Subcutaneous abdominal adipose tissue (tissue), 5 donors: ENCODE measurements around the gene TMEM229A.

Experiments
- H3K27ac ChIP-seq: one replicate; pipeline ENCODE4 v1.7.0; 2013; ENCODE audit warnings: low read depth, mild to moderate bottlenecking, inconsistent platforms, low read length, moderate library complexity
- H3K27me3 ChIP-seq, 5 donors: one replicate each; pipeline ENCODE4 v1.7.0; 2013; ENCODE audit warnings: low read length in 5 of 5, inconsistent platforms in 1 of 5; ENCODE audit not compliant: control insufficient read depth in 5 of 5, insufficient read depth in 4 of 5
- H3K36me3 ChIP-seq, 5 donors: one replicate each; pipeline ENCODE4 v1.7.0; 2013; ENCODE audit warnings: low read length in 5 of 5; ENCODE audit not compliant: control insufficient read depth in 5 of 5, insufficient read depth in 5 of 5
- H3K4me1 ChIP-seq, 5 donors: one replicate each; pipeline ENCODE4 v1.7.0; 2013; ENCODE audit warnings: low read length in 5 of 5, mild to moderate bottlenecking in 3 of 5, moderate library complexity in 1 of 5; ENCODE audit not compliant: control insufficient read depth in 5 of 5, insufficient read depth in 5 of 5
- H3K4me3 ChIP-seq, 5 donors: one replicate each; pipeline ENCODE4 v1.7.0; 2013; ENCODE audit warnings: low read length in 5 of 5, low read depth in 1 of 5
- H3K9ac ChIP-seq, 5 donors: one replicate each; pipeline ENCODE4 v1.7.0; 2013; ENCODE audit warnings: low read length in 5 of 5, mild to moderate bottlenecking in 4 of 5, moderate library complexity in 3 of 5
- H3K9me3 ChIP-seq, 5 donors: one replicate each; pipeline ENCODE4 v1.7.0; 2013; ENCODE audit warnings: low read length in 5 of 5; ENCODE audit not compliant: control insufficient read depth in 5 of 5
- donor health status: healthy.
- donor health status: healthy.
- donor health status: healthy.
- donor health status: healthy.
- donor health status: healthy.

TMEM229A gene

DNA sequence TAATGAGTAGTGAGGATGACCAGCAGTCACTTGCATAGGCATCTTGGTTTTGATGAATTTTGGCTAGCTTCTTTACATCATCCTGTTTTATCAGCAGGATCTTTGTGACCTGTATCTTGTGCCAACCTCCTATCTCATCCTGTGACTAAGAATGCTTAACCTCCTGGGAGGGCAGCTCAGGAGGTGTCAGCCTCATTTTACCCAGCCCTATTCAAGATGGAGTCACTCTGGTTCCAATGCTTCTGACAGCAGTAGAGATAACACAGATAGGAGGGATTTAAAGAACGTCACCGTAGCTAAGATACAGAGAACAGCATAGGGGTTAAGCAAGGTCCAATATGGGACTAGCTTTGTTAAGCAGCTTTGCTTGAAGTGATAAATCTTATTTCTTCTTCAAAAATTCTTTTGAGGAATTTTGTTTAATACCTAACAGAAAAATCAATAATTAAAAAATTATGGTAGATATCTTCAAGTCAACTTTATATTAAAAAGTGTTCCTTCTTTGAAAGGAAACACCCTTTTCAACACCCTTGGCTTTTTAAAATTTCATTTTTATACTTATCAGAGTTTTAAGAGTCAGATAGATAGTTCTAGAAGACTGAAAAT, 39.9 kb downstream of the TMEM229A start:
- no peaks in the 10 kb centered on the region for H3K27me3 ChIP-seq
- no peak overlapping the region for H3K9ac ChIP-seq
- H3K36me3 ChIP-seq = no peaks in the 10 kb centered on the region
- H3K27ac ChIP-seq = no peak overlapping the region
- H3K4me1 ChIP-seq = no peaks in the 10 kb centered on the region
- no peaks in the 10 kb centered on the region for H3K9me3 ChIP-seq
- no peak overlapping the region for H3K4me3 ChIP-seq

DNA sequence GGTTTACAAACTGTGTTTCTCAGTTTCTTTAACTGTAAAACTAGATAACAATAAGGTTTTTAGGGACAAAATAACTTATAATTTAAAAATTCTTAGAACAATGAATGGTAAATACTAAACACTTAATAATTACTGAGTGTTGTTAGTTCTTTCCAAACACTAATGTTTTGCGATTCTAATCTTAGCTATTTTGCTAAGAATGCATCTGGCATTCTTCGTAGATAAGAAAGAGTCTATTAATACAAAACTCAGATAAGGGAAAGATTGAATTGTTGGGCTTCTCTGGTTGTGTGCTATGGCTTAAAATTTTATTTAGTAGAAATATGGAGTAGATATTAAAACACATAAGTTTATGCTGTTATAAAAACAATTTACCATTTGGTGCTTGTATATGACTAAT, 45.4 kb downstream of the TMEM229A start:
- H3K4me3 ChIP-seq = no peak overlapping the region
- H3K9me3 ChIP-seq = no peaks in the 10 kb centered on the region
- no peak overlapping the region for H3K27ac ChIP-seq
- H3K9ac ChIP-seq = no peak overlapping the region
- H3K4me1 ChIP-seq = no peaks in the 10 kb centered on the region
- no peaks in the 10 kb centered on the region for H3K27me3 ChIP-seq
- H3K36me3 ChIP-seq = no peaks in the 10 kb centered on the region
